Psoas muscle (tissue), 8 donors: ENCODE data around the gene OSM. TPM values are rescaled to one million over a fixed set of nuclear protein-coding genes. Genes with fewer than 3 reads are reported as not detected.

Source experiments
- ATAC-seq, 4 donors: fragments of 200-7000 bp; cut with Tn5 transposase; one replicate each; pipeline ENCODE4 v1.9.1; 2020; ENCODE audit warnings: moderate library complexity in 3 of 4, mild to moderate bottlenecking in 2 of 4
- DNase-seq, 2 donors: peaks; one replicate each; pipeline ENCODE4 v3.0.0-alpha.2; 2020
- H3K27ac ChIP-seq: fragments of 200-600 bp; one replicate; pipeline ENCODE4 v1.8.0; 2022
- H3K27me3 ChIP-seq, 3 donors: fragments of 200-600 bp in 1 of 3; one replicate each; pipeline versions ENCODE4 v1.6.1 to v1.8.0; 2013 to 2022; ENCODE audit warnings: low read length in 2 of 3, mild to moderate bottlenecking in 2 of 3, moderate library complexity in 1 of 3; ENCODE audit not compliant: insufficient read depth in 3 of 3
- H3K36me3 ChIP-seq, 2 donors: fragments of 200-600 bp in 1 of 2; one replicate each; pipeline versions ENCODE4 v1.6.1 to v1.8.0; 2013 to 2022; ENCODE audit warnings: low read depth in 1 of 2, mild to moderate bottlenecking in 1 of 2, moderate library complexity in 1 of 2; ENCODE audit not compliant: insufficient read depth in 1 of 2
- H3K4me1 ChIP-seq: fragments of 200-600 bp; one replicate; pipeline ENCODE4 v1.8.0; 2022
- H3K4me3 ChIP-seq: fragments of 200-600 bp; one replicate; pipeline ENCODE4 v1.8.0; 2022; ENCODE audit warnings: mild to moderate bottlenecking
- H3K9me3 ChIP-seq: fragments of 200-600 bp; one replicate; pipeline ENCODE4 v1.8.0; 2022
- WGBS, 3 donors: extraction: QIAGEN DNeasy Blood & Tissue Kit; methylation state at CpG; one replicate each; pipeline versions ENCODE4 v1.1.6 to v1.1.7; 2013; 5-methylcytosine and 5-hydroxymethylcytosine counted together
- intact Hi-C, 2 donors: fragments of 100-400 bp; cut with DNase I; formaldehyde crosslinking; loops; one replicate each; pipeline versions ENCODE4 v1.11.0 to v1.14.2; 2022
- long read RNA-seq, 2 donors: library from polyadenylated mRNA; unstranded; transcript quantifications; one replicate each; pipeline ENCODE4 v2.0.0, GENCODE V29; 2021
- polyA plus RNA-seq, 3 donors: library from polyadenylated mRNA; stranded (reverse); fragments of 200-250 nt; gene quantifications; one replicate each; pipeline ENCODE4 v1.2.3, GENCODE V29; 2013
- total RNA-seq, 4 donors: library from RNA; stranded (reverse); fragmentation: NEBNext Ultra II Directional in 2 of 4; extraction: Animal tissue kit (Norgen Biotek cat#: 25700) in 2 of 4; gene quantifications; one replicate each; pipeline versions ENCODE4 v1.2.1 to v1.2.4, GENCODE V29; 2021 to 2023
- TF ChIP-seq, protein P1 (sequence below): fragments of 200-600 bp; IDR thresholded peaks from one replicate; pipeline ENCODE4 v1.8.0; 2022; ENCODE audit warnings: antibody characterized with exemption
- donor health status: healthy with polysubstance abuse.
- donor health status: DM: no; HTN: no; CAD: no; lungs with moderate emphysema.
- donor health status: Bipolar disorder and iron deficiency.
- donor health status: healthy.
- donor health status: DM: yes; HTN: yes; CAD: no.
- donor health status: DM: no; HTN: no; CAD: no.
- donor health status: DM: no; HTN: no; CAD: no.
- donor health status: DM: yes; HTN: yes; CAD: no.

Gene OSM
- under 1 TPM in 2 of 4 donors, not detected in 2; 0.38 to 0.39 TPM for total RNA-seq
- polyA plus RNA-seq, result under 1 TPM in 2 of 3 donors, not detected in 1; 0.08 TPM
- long read RNA-seq, donor 1, result 0 reads
- long read RNA-seq, donor 2, result 0 reads

DNA sequence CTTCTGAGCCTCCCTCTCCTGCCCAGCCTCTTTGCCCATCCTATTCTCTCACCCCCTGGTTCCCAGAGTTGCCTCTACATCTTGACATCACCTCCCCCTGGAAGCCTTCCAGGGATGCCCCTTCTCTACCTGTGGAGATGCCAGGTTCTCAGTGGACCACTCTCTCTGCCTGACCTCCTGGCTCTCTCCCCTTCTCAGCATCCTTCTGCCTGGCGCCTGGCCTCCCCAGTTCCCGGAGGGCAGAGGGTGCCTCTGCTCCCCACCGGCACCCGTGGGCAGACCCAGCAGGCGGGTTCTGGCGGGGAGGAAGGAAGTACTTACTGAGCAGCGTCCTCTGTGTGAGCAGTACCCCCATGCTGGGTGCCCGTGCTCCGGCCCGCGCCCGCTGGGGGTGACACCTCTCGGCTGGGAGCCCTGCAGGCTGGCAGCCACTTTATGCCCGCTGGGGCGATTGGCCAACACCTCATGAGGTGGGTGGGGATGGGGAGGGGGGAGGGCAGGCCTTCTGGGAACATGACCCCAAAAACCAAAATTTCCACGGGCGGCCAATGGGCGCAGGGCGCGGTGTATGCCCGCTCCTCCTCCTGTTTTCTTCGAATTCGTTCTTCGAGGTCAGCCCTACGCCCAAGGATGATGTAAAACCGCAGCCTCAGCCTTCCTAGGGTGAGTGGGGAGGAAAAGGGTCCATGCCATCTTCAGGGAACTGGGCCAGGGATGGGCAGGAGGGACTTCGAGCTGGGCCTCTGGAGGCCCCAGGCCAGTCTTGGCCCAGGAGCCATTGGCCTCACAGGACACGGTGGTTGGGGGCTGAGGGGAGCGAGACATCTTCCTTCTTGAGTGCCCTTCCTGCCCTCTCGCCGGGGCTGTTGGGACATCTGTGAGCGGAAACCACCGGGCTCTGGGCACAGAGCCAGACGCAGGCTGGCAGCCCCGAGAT is at the start of gene OSM:
Gene OSM (minus strand): TSS at position 407 of the 937 bp plus-strand sequence. CDS start 52 bp downstream, at position 355.
- peak; percentile 59 to 83 for DNase-seq
- peak within 1 kb of the TSS; percentile 43 for H3K4me3 ChIP-seq
- no peaks in the 10 kb centered on the region for H3K9me3 ChIP-seq
- H3K27me3 ChIP-seq, result no peaks in the 10 kb centered on the region
- 67 to 74% (median 71%) methylated on average over 33 to 35 of the region's 35 CpGs for WGBS, 3 donors
- H3K4me1 ChIP-seq, result no peaks in the 10 kb centered on the region
- peak in 1 of 4 donors; percentile 40 for ATAC-seq
- peak within 1 kb of the TSS; percentile 23 for H3K27ac ChIP-seq
- intact Hi-C loops, result loop anchor here in 1 of 2 donors (10.0 kb wide), 1 partner anchor 218 kb away; no protein-coding TSS in a partner anchor
- H3K36me3 ChIP-seq, result no peaks in the 10 kb centered on the region
- TF ChIP-seq, protein P1, sequence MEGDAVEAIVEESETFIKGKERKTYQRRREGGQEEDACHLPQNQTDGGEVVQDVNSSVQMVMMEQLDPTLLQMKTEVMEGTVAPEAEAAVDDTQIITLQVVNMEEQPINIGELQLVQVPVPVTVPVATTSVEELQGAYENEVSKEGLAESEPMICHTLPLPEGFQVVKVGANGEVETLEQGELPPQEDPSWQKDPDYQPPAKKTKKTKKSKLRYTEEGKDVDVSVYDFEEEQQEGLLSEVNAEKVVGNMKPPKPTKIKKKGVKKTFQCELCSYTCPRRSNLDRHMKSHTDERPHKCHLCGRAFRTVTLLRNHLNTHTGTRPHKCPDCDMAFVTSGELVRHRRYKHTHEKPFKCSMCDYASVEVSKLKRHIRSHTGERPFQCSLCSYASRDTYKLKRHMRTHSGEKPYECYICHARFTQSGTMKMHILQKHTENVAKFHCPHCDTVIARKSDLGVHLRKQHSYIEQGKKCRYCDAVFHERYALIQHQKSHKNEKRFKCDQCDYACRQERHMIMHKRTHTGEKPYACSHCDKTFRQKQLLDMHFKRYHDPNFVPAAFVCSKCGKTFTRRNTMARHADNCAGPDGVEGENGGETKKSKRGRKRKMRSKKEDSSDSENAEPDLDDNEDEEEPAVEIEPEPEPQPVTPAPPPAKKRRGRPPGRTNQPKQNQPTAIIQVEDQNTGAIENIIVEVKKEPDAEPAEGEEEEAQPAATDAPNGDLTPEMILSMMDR, result no peak

DNA sequence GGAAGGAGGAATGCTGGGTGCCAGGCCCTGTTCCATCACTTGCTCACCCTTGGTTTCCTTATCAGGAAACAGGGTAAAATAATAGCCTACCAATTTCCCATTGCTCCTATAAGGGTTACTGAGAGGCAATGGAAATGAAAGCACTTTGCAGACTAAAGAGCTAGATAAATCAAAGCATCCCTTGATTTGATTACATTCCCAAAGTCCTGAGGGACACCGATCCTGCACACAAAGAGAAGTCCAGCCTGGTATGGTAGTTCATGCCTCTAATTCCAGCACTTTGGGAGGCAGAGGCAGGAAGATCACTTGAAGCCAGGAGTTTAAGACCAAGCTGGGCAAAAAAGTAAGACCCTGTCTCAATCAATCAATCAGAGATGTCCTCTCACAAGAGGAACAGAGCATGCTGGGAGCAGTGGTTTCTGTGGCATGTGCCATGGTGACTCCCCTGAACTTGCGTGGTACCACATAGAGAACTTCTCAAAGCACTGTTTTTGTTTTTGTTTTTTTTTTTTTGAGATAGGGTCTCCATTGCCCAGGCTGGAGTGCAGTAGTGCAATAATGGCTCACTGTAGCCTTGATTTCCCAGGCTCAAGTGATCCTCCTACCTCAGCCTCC is 49.4 kb upstream of the OSM start:
- Histone ChIP-seq H3K27ac (no peak overlapping the region), H3K27me3 (no peaks in the 10 kb centered on the region), H3K9me3 (no peaks in the 10 kb centered on the region), H3K4me1 (peaks cover 21% of the 10 kb centered on the region), H3K36me3 (no peaks in the 10 kb centered on the region), H3K4me3 (no peak overlapping the region)
- ATAC-seq (no peak), DNase-seq (no peak)
- 83 to 98% (median 92%) methylated on average over 2 of the region's 2 CpGs for WGBS, 3 donors
- TF ChIP-seq, protein P1, result no peak
- intact Hi-C loops, result no loop called here

DNA sequence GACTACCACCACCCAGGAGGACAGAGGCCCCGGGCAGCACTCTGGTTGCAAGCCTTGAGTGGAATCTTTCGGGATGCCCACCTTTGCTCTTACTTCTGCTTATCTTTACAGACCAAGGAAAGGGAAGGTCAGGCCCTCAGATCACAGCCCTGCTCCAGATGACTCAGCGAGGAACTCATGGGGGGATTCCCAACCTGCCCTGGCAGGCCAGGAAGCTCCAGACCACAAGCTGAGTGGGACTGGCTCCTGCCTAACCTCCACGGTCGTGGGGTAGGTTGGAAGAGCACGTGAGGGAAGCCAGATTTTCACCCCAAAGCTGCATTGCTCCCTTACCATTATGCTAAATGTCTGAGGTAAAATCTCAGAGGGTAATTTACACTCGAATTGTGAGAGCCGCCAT is 48.3 kb upstream of the OSM start:
- 79 to 89% (median 83%) methylated on average over 8 of the region's 8 CpGs for WGBS, 3 donors
- TF ChIP-seq, protein P1, result no peak
- no peak overlapping the region for H3K4me3 ChIP-seq
- intact Hi-C loops, result no loop called here
- H3K36me3 ChIP-seq, result no peaks in the 10 kb centered on the region
- peaks cover 32% of the 10 kb centered on the region for H3K4me1 ChIP-seq
- DNase-seq (no peak), ATAC-seq (no peak)
- no peaks in the 10 kb centered on the region for H3K27me3 ChIP-seq
- H3K9me3 ChIP-seq, result no peaks in the 10 kb centered on the region
- no peak overlapping the region for H3K27ac ChIP-seq

DNA sequence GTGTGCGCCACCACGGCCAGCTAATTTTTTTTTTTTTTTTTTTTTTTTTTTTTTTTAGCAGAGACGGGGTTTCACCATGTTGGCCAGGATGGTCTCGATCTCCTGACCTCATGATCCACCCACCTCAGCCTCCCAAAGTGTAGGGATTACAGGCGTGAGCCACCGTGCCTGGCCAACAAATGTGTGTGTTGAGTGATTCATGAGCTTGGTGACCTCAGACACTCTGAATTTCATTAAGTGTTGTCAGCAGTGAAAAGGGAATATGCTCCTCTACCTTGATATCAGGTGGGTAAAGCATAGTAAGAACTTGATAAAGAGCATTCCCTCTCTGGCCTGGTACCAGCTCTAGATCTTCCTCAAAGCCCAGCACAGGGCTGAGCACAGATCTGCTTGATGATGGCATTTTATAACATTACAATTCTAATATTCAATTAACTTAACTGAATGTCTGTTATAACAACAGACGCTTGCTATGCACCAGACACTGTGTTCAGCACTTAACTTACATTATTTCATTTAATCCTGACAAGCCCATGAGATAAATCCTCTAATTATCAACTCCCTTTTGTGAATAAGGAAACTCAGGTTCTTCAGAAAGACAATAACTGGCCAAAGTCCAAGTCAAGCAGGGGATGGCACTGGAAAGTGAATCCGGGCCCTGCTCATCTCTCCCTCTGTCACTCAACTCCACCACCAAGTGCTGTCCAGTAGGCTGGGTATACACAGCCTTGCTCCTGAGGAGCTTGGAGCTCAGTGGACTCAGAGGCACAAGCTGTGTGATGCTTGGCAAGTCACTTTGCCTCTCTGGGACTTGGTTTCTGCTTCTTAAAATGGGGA is 47.1 kb upstream of the OSM start:
- intact Hi-C loops, result no loop called here
- TF ChIP-seq, protein P1, result no peak
- DNase-seq, result no peak
- Histone ChIP-seq H3K4me3 (no peak overlapping the region), H3K27me3 (no peaks in the 10 kb centered on the region), H3K9me3 (no peaks in the 10 kb centered on the region), H3K27ac (no peak overlapping the region), H3K4me1 (peaks cover 27% of the 10 kb centered on the region), H3K36me3 (no peaks in the 10 kb centered on the region)
- ATAC-seq, result no peak
- WGBS, 3 donors, result 71 to 86% (median 81%) methylated on average over 5 to 8 of the region's 8 CpGs
